SIG-M5 (cell line): ENCODE data around the gene CRYBB1.
"Not testable (repeated sequence)": the region's sequence is repeated elsewhere in the genome, so short reads cannot be mapped to it uniquely, and the experiment has no call there.

Experiments used
- DNase-seq: peaks from one replicate; lab custom pipeline; 2025; lab: John Stamatoyannopoulos, UW

Gene CRYBB1

GRCh38 chr22:26635117-26635516, 17.3 kb upstream of the CRYBB1 start:
- DNase-seq: no peak

GRCh38 chr22:26634189-26634588, 16.4 kb upstream of the CRYBB1 start:
- DNase-seq: no peak

- no peak for DNase-seq
These were observed 14.8 kb upstream of the CRYBB1 start for GRCh38 chr22:26632422-26633155.

GRCh38 chr22:26631282-26631681, 13.5 kb upstream of the CRYBB1 start:
- DNase-seq: no peak

GRCh38 chr22:26629988-26630761, 12.3 kb upstream of the CRYBB1 start:
- no peak for DNase-seq

GRCh38 chr22:26624803-26625202, 7.0 kb upstream of the CRYBB1 start:
- no peak for DNase-seq

- DNase-seq: no peak
These were observed 6.2 kb upstream of the CRYBB1 start for GRCh38 chr22:26623984-26624383.

GRCh38 chr22:26621663-26622062, 3.8 kb upstream of the CRYBB1 start, which contains the start of gene CRYBA4:
TSS of gene CRYBA4 (plus strand) at chr22:26621963. CDS start at chr22:26622597, 634 bp downstream.
- no peak for DNase-seq

- no peak for DNase-seq
These were observed 2.4 kb upstream of the CRYBB1 start for GRCh38 chr22:26620197-26620596.

- DNase-seq: no peak
These were observed 1.7 kb upstream of the CRYBB1 start for GRCh38 chr22:26619510-26619909.

- DNase-seq: no peak
These were observed 628 bp upstream of the CRYBB1 start for GRCh38 chr22:26618455-26618854.

GRCh38 chr22:26616650-26617049, 1.2 kb downstream of the CRYBB1 start:
- DNase-seq: no peak

GRCh38 chr22:26615830-26616435, 1.9 kb downstream of the CRYBB1 start:
- DNase-seq: no peak

GRCh38 chr22:26615149-26615548, 2.7 kb downstream of the CRYBB1 start:
- no peak for DNase-seq

GRCh38 chr22:26614322-26614721, 3.5 kb downstream of the CRYBB1 start:
- DNase-seq: no peak

- not testable (repeated sequence) for DNase-seq
These were observed 4.1 kb downstream of the CRYBB1 start for GRCh38 chr22:26613753-26614152.

GRCh38 chr22:26612652-26613051, 5.2 kb downstream of the CRYBB1 start:
- no peak for DNase-seq

- DNase-seq: no peak
These were observed 6.8 kb downstream of the CRYBB1 start for GRCh38 chr22:26610996-26611395.

GRCh38 chr22:26610072-26610958, 7.5 kb downstream of the CRYBB1 start:
- DNase-seq: no peak

GRCh38 chr22:26609287-26609686, 8.5 kb downstream of the CRYBB1 start:
- no peak for DNase-seq

GRCh38 chr22:26608129-26608528, 9.7 kb downstream of the CRYBB1 start:
- no peak for DNase-seq

- no peak for DNase-seq
These were observed 11.2 kb downstream of the CRYBB1 start for GRCh38 chr22:26606611-26607010.
